Lower leg skin (tissue), 3 donors: Measurements from ENCODE around the gene LLGL1.

Experiments
- CTCF ChIP-seq, 3 donors: fragments of 450-650 bp; IDR thresholded peaks; one replicate each; pipeline ENCODE4 v1.5.1; 2016; ENCODE audit warnings: antibody characterized with exemption in 3 of 3, mild to moderate bottlenecking in 3 of 3, moderate library complexity in 2 of 3
- POLR2A ChIP-seq, 2 donors: fragments of 450-650 bp; IDR thresholded peaks; one replicate each; pipeline ENCODE4 v1.6.1; 2016 to 2017; ENCODE audit warnings: antibody characterized with exemption in 2 of 2, mild to moderate bottlenecking in 1 of 2, moderate library complexity in 1 of 2

DNA sequence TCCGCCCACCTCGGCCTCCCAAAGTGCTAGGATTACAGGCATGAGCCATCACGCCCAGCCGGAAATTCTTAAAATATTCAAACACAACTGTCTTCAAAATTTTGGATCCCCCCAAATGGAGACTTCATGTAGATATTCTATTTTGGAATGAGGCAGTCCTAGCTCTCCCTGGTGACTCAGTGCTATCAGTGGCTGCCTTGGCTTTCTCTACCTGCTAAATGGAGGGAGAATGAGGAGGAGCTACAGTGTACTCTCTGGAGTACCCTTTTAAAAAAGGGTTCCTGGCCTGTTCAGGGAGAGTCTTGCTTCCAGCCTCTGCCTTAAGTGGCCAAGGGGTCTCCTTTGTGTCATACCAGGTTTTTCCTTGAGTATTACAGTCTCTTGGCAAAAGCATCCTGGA lies 31.0 kb upstream of the LLGL1 start:
- TF ChIP-seq POLR2A (IDR thresholded peaks at IDR 0.05), result no peak
- no peak for TF ChIP-seq CTCF (IDR thresholded peaks at IDR 0.05)
